Measurements from ENCODE around the gene NFASC. TPM values are rescaled to one million over a fixed set of nuclear protein-coding genes. Genes with fewer than 3 reads are reported as not detected.

NFASC gene
- total and polyA plus RNA-seq, 4 donors, result 0.23 to 5.4 (median 1.9) TPM

GRCh38 chr1:204968951-204969350 is 98.3 kb downstream of the NFASC start:
- no peak overlapping the region for H3K27ac ChIP-seq (ENCODE audit: low read depth in 1 of 2, low read length in 2 of 2)
- H3K9ac ChIP-seq (ENCODE audit: low read depth in 1 of 2, low read length in 2 of 2), result no peak overlapping the region
- H3K36me3 ChIP-seq (ENCODE audit: control insufficient read depth in 4 of 4, insufficient read depth in 3 of 4, low read depth in 1 of 4, low read length in 3 of 4), result no peaks in the 10 kb centered on the region
- no peaks in the 10 kb centered on the region for H3K4me1 ChIP-seq (ENCODE audit: control insufficient read depth in 4 of 4, insufficient read depth in 4 of 4, low read length in 3 of 4)
- TF ChIP-seq RXRA (IDR thresholded peaks at IDR 0.05) (no peak), HNF4A (conservative IDR thresholded peaks at IDR 0.05) (no peak), RAD21 (IDR thresholded peaks at IDR 0.05) (no peak), HNF4G (IDR thresholded peaks at IDR 0.05) (no peak), GABPA (IDR thresholded peaks at IDR 0.05 in 1 of 2, conservative IDR thresholded peaks at IDR 0.05 in 1 of 2) (no peak), ZBTB33 (IDR thresholded peaks at IDR 0.05) (no peak), CTCF (IDR thresholded peaks at IDR 0.05; ENCODE audit: low read depth, low read length, missing input control) (no peak), JUND (IDR thresholded peaks at IDR 0.05) (no peak), YY1 (IDR thresholded peaks at IDR 0.05) (no peak), TAF1 (conservative IDR thresholded peaks at IDR 0.05) (no peak), FOXA1 (IDR thresholded peaks at IDR 0.05) (no peak)
- TF ChIP-seq, protein P1, sequence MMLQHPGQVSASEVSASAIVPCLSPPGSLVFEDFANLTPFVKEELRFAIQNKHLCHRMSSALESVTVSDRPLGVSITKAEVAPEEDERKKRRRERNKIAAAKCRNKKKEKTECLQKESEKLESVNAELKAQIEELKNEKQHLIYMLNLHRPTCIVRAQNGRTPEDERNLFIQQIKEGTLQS (IDR thresholded peaks at IDR 0.05), result no peak
- no peaks in the 10 kb centered on the region for H3K9me3 ChIP-seq (ENCODE audit: control insufficient read depth in 4 of 4, low read length in 3 of 4)
- DNase-seq (ENCODE audit: low spot score), result no peak
- no peak overlapping the region for H3K4me3 ChIP-seq (ENCODE audit: low read depth in 1 of 3, low read length in 3 of 3)
- H3K27me3 ChIP-seq (ENCODE audit: control insufficient read depth in 4 of 4, insufficient read depth in 4 of 4, low read length in 3 of 4), result no peaks in the 10 kb centered on the region
- 89% methylated on average over 16 of the region's 16 CpGs for WGBS

DNA sequence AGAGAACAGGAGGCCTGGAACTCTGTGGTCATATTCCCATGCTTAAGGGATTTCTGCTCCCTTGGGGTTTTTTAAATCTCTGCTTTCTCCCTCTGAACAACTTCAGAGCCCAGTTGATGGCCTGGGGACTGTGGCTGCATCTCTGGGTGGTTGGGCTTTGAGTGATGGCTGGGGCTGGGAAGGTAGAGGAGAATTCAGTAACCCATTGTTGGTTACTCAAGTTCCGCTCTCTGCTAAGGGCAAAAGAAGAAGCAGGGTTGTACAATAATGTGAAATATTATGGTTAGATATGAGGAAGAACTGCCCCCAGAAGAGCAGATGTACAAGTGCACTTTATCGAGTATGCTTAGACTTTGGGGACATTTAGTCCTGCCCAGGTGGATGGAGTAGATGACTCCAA is 100.3 kb downstream of the NFASC start:
- Histone ChIP-seq H3K9me3 (ENCODE audit: control insufficient read depth in 4 of 4, low read length in 3 of 4) (no peaks in the 10 kb centered on the region), H3K4me3 (ENCODE audit: low read depth in 1 of 3, low read length in 3 of 3) (no peak overlapping the region), H3K27ac (ENCODE audit: low read depth in 1 of 2, low read length in 2 of 2) (peak overlapping the region in 1 of 2 donors; percentile 31), H3K4me1 (ENCODE audit: control insufficient read depth in 4 of 4, insufficient read depth in 4 of 4, low read length in 3 of 4) (no peaks in the 10 kb centered on the region), H3K27me3 (ENCODE audit: control insufficient read depth in 4 of 4, insufficient read depth in 4 of 4, low read length in 3 of 4) (no peaks in the 10 kb centered on the region), H3K36me3 (ENCODE audit: control insufficient read depth in 4 of 4, insufficient read depth in 3 of 4, low read depth in 1 of 4, low read length in 3 of 4) (no peaks in the 10 kb centered on the region), H3K9ac (ENCODE audit: low read depth in 1 of 2, low read length in 2 of 2) (no peak overlapping the region)
- no peak for DNase-seq (ENCODE audit: low spot score)
- 89% methylated on average over 2 of the region's 2 CpGs for WGBS
- no peak for TF ChIP-seq TAF1 (conservative IDR thresholded peaks at IDR 0.05)
- TF ChIP-seq CTCF (IDR thresholded peaks at IDR 0.05; ENCODE audit: low read depth, low read length, missing input control), result no peak
- TF ChIP-seq RAD21 (IDR thresholded peaks at IDR 0.05), result no peak
- no peak for TF ChIP-seq FOXA1 (IDR thresholded peaks at IDR 0.05)
- TF ChIP-seq YY1 (IDR thresholded peaks at IDR 0.05), result no peak
- no peak for TF ChIP-seq ZBTB33 (IDR thresholded peaks at IDR 0.05)
- TF ChIP-seq MAX (IDR thresholded peaks at IDR 0.05), result no peak
- TF ChIP-seq, protein P1 (IDR thresholded peaks at IDR 0.05), result no peak
- no peak for TF ChIP-seq GABPA (IDR thresholded peaks at IDR 0.05 in 1 of 2, conservative IDR thresholded peaks at IDR 0.05 in 1 of 2)
- TF ChIP-seq NR2F2 (IDR thresholded peaks at IDR 0.05), result no peak
- no peak for TF ChIP-seq JUND (IDR thresholded peaks at IDR 0.05)
- no peak for TF ChIP-seq HNF4A (conservative IDR thresholded peaks at IDR 0.05)
- TF ChIP-seq SP1 (IDR thresholded peaks at IDR 0.05), result no peak
- TF ChIP-seq RXRA (IDR thresholded peaks at IDR 0.05), result no peak
- no peak for TF ChIP-seq REST (IDR thresholded peaks at IDR 0.05)
- TF ChIP-seq EGR1 (IDR thresholded peaks at IDR 0.05; ENCODE audit: low read depth in 2 of 2), result no peak
- TF ChIP-seq FOXA2 (IDR thresholded peaks at IDR 0.05), result no peak
